Heart right ventricle (tissue), 16 donors: ENCODE results near the gene GNRHR. TPM values are rescaled to one million over a fixed set of nuclear protein-coding genes. Genes with fewer than 3 reads are reported as not detected.

Experiments used
- ATAC-seq, 8 donors: fragments of 200-7000 bp; cut with Tn5 transposase; one replicate each; pipeline ENCODE4 v1.9.1; 2020; ENCODE audit warnings: mild to moderate bottlenecking in 8 of 8, moderate library complexity in 8 of 8, moderate number of reproducible peaks in 1 of 8
- DNase-seq, 2 donors: peaks; one replicate each; pipeline ENCODE4 v3.0.0-alpha.2; 2020
- H3K27ac ChIP-seq, 10 donors: fragments of 200-600 bp; sonication (generic) in 2 of 10; one replicate each; pipeline versions ENCODE4 v1.5.0 to v1.8.0; 2020 to 2022; ENCODE audit warnings: mild to moderate bottlenecking in 3 of 10
- H3K27me3 ChIP-seq, 7 donors: fragments of 200-600 bp; one replicate each; pipeline ENCODE4 v1.8.0; 2021 to 2022; ENCODE audit warnings: mild to moderate bottlenecking in 2 of 7
- H3K36me3 ChIP-seq, 9 donors: fragments of 200-600 bp; sonication (generic) in 1 of 9; one replicate each; pipeline versions ENCODE4 v1.5.0 to v1.8.0; 2020 to 2022; ENCODE audit warnings: mild to moderate bottlenecking in 2 of 9
- H3K4me1 ChIP-seq, 9 donors: fragments of 200-600 bp; sonication (generic) in 1 of 9; one replicate each; pipeline versions ENCODE4 v1.5.0 to v1.8.0; 2020 to 2022; ENCODE audit warnings: mild to moderate bottlenecking in 4 of 9
- H3K4me3 ChIP-seq, 10 donors: fragments of 200-600 bp; sonication (generic) in 2 of 10; one replicate each; pipeline versions ENCODE4 v1.5.0 to v1.8.0; 2020 to 2022; ENCODE audit warnings: mild to moderate bottlenecking in 7 of 10, moderate library complexity in 2 of 10
- H3K9me3 ChIP-seq, 11 donors: fragments of 200-600 bp in 10 of 11; sonication (generic) in 2 of 11; one replicate each; pipeline versions ENCODE4 v1.5.0 to v1.8.0; 2013 to 2022; ENCODE audit warnings: mild to moderate bottlenecking in 2 of 11, control low read depth in 1 of 11, moderate library complexity in 1 of 11
- CTCF ChIP-seq, 9 donors: fragments of 200-600 bp; sonication (generic) in 2 of 9; IDR thresholded peaks; one replicate each; pipeline versions ENCODE4 v1.5.0 to v1.8.0; 2021 to 2022; ENCODE audit warnings: antibody characterized with exemption in 9 of 9, mild to moderate bottlenecking in 5 of 9, moderate library complexity in 1 of 9
- WGBS, 2 donors: extraction: QIAGEN DNeasy Blood & Tissue Kit; methylation state at CpG; one replicate each; pipeline ENCODE4 v1.1.7; 2013; ENCODE audit warnings: inconsistent platforms in 1 of 2; 5-methylcytosine and 5-hydroxymethylcytosine counted together
- intact Hi-C, 10 donors: fragments of 100-400 bp; cut with DNase I; formaldehyde crosslinking; loops; one replicate each; pipeline versions ENCODE4 v1.11.1 to v1.14.2; 2022
- polyA plus RNA-seq, 2 donors: library from polyadenylated mRNA; stranded (reverse); fragments of 200-250 nt; gene quantifications; one replicate each; pipeline ENCODE4 v1.2.3, GENCODE V29; 2013
- total RNA-seq, 10 donors: library from RNA; stranded (reverse); fragmentation: NEBNext Ultra II Directional in 3 of 10; extraction: Animal tissue kit (Norgen Biotek cat#: 25700) in 3 of 10; gene quantifications; one replicate each; pipeline versions ENCODE4 v1.2.1 to v1.2.4, GENCODE V29; 2021 to 2023
- donor health status: Arrhythmogenic right ventricular cardiomyopathy.
- donor health status: ischemic (EF 13 %, LVEDD 7.1; RV severe dilation, severe dysfunction).
- donor health status: healthy with polysubstance abuse.
- donor health status: DM: no; HTN: yes; CAD: no.
- donor health status: DM: no; HTN: no; CAD: no.
- donor health status: ischemic (EF 25% LVEDD 6.9; RV normal size, moderate dysfunction).
- donor health status: ischemic (EF 25% LVEDD 5.7; RV mildly dilated, moderate dysfunction).
- donor health status: healthy.
- donor health status: DM: yes; HTN: yes; CAD: no.
- donor health status: Ischemic cardiomyopathy.
- donor health status: ischemic (EF 35%, LVEDD 5.7; RV mildly dilated, moderate dysfunction).
- donor health status: nonischemic (EF 11% LVEDD 7.7; RV severe dilation, severe dysfunction).
- donor health status: DM: yes; HTN: yes; CAD: no.
- donor health status: PGD.
- donor health status: ischemic (EF 29% LVEDD 5.4; RV normal size, mild dysfunction).
- donor health status: nonischemic (EF 23%, LVEDD 6.1; RV moderate dilation, normal function).

Gene GNRHR
- total and polyA plus RNA-seq, 12 donors: not detected

GRCh38 chr4:67723341-67723740, 30.8 kb downstream of the GNRHR start:
- intact Hi-C loops: no loop called here
- no peak for TF ChIP-seq CTCF (IDR thresholded peaks at IDR 0.05)
- Histone ChIP-seq H3K9me3 (peaks cover 0 to 10% (median 0%) of the 10 kb centered on the region in 11 donors), H3K4me3 (no peak overlapping the region), H3K36me3 (peaks cover 0 to 24% (median 0%) of the 10 kb centered on the region in 9 donors), H3K27me3 (no peaks in the 10 kb centered on the region), H3K27ac (no peak overlapping the region), H3K4me1 (peaks cover 0 to 5% (median 0%) of the 10 kb centered on the region in 9 donors)
- DNase-seq: no peak
- no peak for ATAC-seq
- 95 to 98% methylated on average over 5 of the region's 5 CpGs for WGBS, 2 donors

DNA sequence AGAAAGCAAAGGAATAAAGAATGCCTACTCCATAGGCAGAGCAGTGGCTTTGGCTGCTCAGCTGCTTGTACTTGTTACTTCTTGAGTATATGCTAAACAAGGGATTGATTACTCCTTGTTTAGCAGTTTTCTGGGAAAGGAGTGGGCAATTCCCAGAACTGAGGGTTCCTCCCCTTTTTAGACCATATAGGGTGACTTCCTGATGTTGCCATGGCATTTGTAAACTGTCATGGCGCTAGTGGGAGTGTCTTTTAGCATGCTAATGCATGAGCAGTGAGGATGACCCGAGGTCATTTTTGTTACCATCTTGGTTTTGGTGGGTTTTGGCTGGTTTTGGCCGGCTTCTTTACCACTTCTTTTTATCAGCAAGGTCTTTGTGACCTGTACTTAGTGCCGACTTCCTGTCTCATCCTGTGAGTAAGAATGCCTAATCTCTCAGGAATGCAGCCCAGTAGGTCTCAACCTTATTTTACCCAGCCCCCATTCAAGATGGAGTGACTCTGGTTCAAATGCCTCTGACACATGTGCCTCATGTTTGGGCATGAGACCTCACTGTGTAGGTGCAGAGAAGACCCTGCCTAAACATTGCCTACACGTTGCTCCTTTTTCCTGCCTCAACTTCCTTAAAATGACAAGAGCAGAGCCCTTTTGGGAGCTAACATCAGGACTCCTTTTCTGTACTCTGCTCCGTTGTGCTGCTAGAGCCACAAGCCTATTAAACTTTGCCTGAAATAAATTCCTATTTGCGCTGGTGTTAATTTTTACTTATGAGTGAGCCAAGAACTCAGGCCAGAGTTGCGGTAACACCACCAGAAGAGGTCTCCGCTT, 32.2 kb downstream of the GNRHR start:
- WGBS, 2 donors: 86 to 87% methylated on average over 9 of the region's 9 CpGs
- peaks cover 0 to 5% (median 0%) of the 10 kb centered on the region in 9 donors for H3K4me1 ChIP-seq
- DNase-seq: no peak
- no peak for ATAC-seq
- H3K27ac ChIP-seq: no peak overlapping the region
- peaks cover 0 to 26% (median 0%) of the 10 kb centered on the region in 9 donors for H3K36me3 ChIP-seq
- H3K27me3 ChIP-seq: no peaks in the 10 kb centered on the region
- H3K4me3 ChIP-seq: no peak overlapping the region
- intact Hi-C loops: no loop called here
- H3K9me3 ChIP-seq: peaks cover 0 to under 1% (median 0%) of the 10 kb centered on the region in 11 donors
- TF ChIP-seq CTCF (IDR thresholded peaks at IDR 0.05): no peak

DNA sequence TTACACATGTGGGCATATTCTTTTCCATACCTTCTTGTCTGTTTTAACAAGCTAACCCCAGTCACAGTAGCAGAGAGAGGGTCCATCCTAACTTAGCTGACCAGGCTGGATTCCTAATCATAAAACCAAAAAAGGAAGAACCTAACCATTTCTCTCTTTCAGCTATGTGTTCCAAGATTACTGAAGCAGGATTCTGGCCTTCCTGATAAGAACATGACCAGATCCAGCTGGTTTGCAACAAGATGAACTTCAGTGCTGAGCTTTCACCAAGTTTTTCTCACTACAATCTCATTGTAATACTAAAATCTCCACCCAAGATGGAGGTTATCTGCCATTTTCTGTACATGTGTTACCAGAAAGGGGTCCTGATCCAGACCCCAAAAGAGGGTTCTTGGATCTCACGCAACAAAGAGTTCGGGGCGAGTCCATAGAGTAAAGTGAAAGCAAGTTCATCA, 32.8 kb downstream of the GNRHR start:
- intact Hi-C loops: no loop called here
- Histone ChIP-seq H3K4me3 (no peak overlapping the region), H3K27ac (no peak overlapping the region), H3K9me3 (no peaks in the 10 kb centered on the region), H3K27me3 (no peaks in the 10 kb centered on the region), H3K36me3 (peaks cover 0 to 29% (median 0%) of the 10 kb centered on the region in 9 donors), H3K4me1 (peaks cover 0 to 5% (median 0%) of the 10 kb centered on the region in 9 donors)
- TF ChIP-seq CTCF (IDR thresholded peaks at IDR 0.05): no peak
- no peak for ATAC-seq
- 88 to 91% methylated on average over 3 of the region's 3 CpGs for WGBS, 2 donors
- DNase-seq: no peak

GRCh38 chr4:67719953-67720617, 34.1 kb downstream of the GNRHR start:
- H3K4me3 ChIP-seq: no peak overlapping the region
- H3K27ac ChIP-seq: no peak overlapping the region
- WGBS, 2 donors: 81 to 93% methylated on average over 3 of the region's 3 CpGs
- DNase-seq: no peak
- no peaks in the 10 kb centered on the region for H3K9me3 ChIP-seq
- intact Hi-C loops: no loop called here
- H3K4me1 ChIP-seq: peaks cover 0 to 5% (median 0%) of the 10 kb centered on the region in 9 donors
- peaks cover 0 to 29% (median 0%) of the 10 kb centered on the region in 9 donors for H3K36me3 ChIP-seq
- H3K27me3 ChIP-seq: no peaks in the 10 kb centered on the region
- no peak for ATAC-seq
- no peak for TF ChIP-seq CTCF (IDR thresholded peaks at IDR 0.05)
